ENCODE results near the gene KIF16B.
A peak's percentile ranks its signal among the peaks of the same experiment; 100 is the strongest.
"Not testable (repeated sequence)": the region's sequence is repeated elsewhere in the genome, so short reads cannot be mapped to it uniquely, and the experiment has no call there.

KIF16B gene

DNA sequence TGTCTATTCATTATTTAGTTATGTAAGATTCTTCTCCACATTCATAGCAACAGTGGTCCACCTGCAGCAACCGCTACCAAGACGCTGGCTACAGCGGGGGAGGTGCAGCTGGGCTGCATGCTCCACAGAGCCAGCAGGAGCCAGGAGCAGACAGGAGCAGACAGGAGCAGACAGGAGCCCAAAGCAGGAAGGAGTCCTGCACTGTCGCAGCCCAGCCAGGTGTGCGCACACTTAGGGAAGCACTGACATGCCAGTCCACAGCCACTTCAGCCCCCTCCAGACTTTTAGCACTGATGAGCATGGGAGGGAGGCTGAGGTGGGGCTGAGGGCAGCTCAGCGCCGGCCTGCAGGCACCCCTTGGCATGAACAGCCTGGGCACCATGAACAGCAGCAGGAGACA, 19.6 kb downstream of the KIF16B start:
- no peak for DNase-seq (ENCODE audit: low read depth, low spot score)

DNA sequence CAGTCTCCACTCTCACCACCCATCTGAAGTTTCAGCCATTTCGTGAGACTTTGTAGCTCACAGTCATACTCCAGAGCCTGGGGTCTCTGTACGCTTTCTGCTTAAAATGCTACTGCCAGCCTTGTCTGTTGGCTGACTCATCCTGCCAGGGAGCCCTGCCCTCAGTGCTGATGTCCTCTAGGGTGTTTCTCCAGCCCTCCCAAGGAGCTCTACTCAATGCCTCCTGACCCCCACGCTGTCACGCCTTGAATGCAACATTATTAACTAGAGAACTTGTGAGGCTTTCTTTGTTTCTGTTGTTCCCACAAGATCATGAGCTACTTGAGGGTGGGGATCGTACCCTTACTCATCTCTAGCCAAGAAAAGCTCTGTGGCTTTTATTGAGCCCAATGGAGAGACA, 20.1 kb downstream of the KIF16B start:
- DNase-seq (ENCODE audit: low read depth, low spot score): no peak

GRCh38 chr20:16552015-16552414, 21.2 kb downstream of the KIF16B start:
- DNase-seq (ENCODE audit: low read depth, low spot score): no peak

DNA sequence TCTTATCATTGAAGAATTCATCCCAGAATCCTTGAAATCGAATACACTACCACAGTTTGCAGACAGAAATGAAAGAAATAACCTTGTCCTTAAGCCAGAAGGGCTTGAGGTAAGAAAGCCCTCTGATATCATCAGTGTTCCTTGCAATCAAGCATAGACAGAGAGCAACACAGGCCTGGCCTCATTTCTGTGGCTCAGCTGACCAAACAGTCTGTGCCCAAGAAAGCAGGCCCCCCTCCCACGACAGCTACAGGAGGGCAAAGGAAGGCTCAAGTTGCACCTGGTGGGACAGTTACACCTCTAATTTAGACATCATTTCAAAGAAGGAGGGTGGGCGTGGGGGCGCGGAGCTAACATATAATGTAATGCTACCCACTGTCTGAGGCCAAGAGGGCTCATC, 21.6 kb downstream of the KIF16B start:
- no peak for DNase-seq (ENCODE audit: low read depth, low spot score)

DNA sequence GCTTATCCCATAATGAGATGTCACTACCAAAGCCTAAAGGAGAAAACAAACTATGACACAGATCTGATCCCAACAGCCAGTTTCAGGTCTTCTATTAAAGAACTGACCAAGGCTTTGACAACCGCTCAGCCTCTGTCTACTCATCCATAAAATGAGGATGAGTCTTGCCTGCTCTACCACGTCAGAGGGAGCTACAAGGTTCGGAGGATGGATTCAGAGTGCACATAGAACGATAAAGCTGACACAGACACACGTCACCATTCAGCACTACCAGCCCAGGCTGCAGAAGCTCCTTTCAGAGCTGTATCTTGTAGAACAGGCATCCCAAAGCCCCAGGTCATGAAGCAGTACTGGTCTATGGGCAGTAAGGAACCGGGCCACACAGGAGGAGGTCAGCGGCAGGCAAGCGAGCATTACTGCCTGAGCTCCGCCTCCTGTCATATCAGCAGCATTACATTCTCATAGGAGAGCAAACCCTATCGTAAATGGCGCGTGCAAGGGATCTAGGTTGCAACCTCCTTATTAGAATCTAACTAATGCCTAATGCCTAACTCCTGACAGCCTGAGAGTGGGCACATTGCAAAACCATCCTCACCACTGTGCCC, 25.1 kb downstream of the KIF16B start:
- DNase-seq (ENCODE audit: low read depth, low spot score): no peak

DNA sequence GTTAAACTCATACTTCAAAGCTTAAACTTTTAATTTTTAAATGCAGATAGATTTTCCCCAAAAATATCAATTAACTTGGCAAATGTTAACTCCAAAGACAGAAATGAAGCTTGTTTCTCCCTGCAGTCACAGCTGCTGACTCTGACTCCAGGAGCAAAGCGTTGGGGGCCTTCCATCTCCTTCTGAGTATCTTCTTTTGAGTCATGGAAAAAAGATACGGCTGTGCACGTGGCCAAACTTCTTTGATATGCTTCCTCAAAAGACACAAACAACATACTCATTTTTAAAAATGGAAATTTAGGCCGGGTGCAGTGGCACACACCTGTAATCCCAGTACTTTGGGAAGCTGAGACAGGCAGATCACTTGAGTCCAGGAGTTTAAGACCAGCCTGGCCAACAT, 28.3 kb downstream of the KIF16B start:
- DNase-seq (ENCODE audit: low read depth, low spot score): no peak

DNA sequence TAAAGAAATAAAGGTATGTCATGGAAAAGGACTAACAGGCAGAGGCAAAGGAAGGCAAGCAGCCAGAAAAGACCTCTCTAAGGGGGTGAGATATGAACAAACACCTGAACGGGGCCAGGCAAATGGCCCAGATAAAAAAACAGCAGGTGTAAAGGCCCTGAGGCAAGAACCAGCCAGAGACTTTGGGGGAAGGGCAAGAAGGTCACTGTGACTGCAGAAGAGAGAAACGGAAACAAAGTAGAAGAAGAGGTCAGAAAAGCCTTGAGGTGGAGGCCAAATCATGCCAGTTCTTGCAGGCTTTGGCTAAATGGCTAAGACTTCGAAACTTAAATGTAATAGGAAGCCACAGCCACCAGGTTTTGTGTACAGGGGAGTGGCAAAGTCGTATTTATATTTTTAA, 30.8 kb downstream of the KIF16B start:
- no peak for DNase-seq (ENCODE audit: low read depth, low spot score)

- DNase-seq (ENCODE audit: low read depth, low spot score): no peak
These were observed 31.4 kb downstream of the KIF16B start for GRCh38 chr20:16541878-16542277.

DNA sequence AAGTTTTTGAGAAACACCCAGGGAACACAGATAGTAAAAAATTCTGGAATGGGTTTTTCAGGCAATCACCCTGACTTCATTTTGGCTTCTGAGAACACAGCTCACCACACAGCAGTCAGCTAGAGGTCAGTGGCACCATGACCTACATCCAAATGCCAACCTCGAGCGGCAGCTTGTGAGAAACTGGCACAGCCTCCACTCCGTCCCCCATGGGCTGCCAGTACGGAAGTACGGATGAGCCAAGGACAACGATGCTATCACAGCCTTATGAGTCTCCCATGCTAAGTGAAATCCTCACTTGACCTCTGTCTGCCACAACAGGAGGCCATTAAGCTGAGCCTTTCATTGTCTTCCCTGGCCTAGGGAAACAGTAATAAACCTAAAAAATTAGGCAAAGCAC, 32.0 kb downstream of the KIF16B start:
- DNase-seq (ENCODE audit: low read depth, low spot score): no peak

DNA sequence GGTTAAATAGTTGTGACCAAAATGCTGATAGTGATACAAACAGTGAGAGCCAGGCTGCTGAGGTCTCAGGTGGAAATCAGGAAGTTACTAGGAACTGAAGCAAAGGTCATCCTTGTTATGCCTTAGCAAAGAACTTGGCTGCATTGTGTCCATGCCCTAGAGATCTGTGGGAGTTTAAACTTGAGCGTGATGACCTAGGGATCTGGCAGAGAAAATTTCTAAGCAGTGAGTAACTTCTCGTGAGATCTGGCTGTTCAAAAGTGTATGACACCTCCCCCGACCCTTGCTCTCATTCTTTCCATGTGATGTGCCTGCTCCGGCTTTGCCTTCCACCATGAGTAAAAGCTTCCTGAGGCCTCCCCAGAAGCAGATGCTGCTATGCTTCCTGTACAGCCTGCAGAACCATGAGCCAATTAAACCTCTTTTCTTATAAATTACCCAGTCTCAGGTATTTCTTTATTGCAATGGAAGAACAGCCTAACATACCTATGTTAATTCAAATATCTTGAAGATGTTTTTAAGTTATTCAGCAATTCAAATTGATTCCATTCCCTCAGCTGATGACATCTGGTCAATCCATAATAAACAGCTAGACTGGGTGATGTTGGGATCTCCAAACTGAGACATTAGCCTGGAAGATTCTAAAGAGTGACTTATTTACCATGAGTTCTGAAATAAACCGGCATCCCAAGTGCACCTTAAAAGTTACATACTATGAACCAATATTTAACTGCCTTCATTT, 33.8 kb downstream of the KIF16B start:
- DNase-seq (ENCODE audit: low read depth, low spot score): no peak

DNA sequence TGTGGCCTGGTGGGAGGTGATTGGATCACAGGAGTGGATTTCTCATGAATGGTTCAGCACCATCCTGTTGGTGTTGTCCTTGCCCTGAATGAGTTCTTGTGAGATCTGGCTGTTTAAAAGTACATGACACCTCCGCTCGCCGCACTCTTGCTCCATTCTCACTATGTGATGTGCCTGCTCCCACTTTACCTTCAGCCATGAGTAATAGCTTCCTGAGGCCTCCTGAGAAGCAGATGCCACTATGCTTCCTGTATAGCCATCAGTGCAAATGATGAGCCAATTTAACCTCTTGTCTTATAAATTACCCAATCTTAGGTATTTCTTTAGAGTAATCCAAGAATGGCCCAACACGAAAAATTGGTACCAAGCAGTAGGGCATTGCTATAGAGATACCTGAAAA, 34.5 kb downstream of the KIF16B start:
- DNase-seq (ENCODE audit: low read depth, low spot score): no peak

- DNase-seq (ENCODE audit: low read depth, low spot score): no peak
These were observed 35.3 kb downstream of the KIF16B start for GRCh38 chr20:16537918-16538317.

DNA sequence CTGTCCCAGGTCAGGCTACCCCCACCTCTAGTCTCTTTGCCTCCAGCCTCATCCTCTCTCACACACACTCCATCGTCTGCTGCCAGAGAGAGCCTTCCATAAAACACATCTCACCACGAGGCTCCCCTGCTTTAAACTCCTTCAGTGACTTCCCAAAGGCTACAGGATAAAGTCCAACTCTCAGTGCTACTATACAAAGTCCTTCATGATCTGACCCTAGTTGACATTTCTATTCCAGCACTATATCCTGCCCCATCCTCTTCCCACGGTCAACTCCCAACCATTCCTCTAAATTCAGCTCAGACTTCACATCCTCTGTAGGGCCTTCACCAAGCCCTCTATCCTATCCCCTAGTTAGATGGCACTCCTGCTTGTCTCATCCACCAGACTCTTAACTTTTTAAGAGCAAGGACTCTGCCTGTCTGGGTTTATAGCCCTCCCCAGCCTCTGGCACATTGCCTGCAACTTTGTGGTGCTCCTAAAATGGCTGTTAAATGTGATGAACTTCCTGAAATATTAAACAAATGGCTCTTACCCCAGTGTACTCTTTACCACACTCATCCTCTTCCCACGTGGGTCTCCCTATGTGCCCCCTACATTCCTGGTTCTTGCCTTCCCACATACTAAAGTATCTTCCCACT, 36.1 kb downstream of the KIF16B start:
- no peak for DNase-seq (ENCODE audit: low read depth, low spot score)

- DNase-seq (ENCODE audit: low read depth, low spot score): no peak
These were observed 38.0 kb downstream of the KIF16B start for GRCh38 chr20:16535277-16535676.

DNA sequence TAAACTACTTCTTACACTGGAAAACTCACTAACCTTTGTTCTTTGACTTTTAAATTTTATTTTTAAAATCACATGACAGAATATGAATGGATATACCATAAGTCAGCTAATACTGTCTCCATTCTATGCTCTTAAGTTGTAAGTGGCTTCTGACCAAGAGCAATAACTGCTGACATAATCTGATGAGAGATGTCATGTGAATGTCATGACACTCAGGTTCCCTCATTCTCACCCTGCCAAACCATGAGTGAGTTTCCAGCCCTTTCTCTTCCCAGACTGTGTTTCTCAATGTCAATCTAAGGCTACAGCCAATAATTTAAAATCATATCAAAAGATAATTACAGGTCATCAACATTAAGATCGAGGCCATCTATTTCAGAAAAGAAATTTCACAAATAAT, 39.7 kb downstream of the KIF16B start:
- DNase-seq (ENCODE audit: low read depth, low spot score): no peak

GRCh38 chr20:16531485-16531884, 41.8 kb downstream of the KIF16B start:
- no peak for DNase-seq (ENCODE audit: low read depth, low spot score)

DNA sequence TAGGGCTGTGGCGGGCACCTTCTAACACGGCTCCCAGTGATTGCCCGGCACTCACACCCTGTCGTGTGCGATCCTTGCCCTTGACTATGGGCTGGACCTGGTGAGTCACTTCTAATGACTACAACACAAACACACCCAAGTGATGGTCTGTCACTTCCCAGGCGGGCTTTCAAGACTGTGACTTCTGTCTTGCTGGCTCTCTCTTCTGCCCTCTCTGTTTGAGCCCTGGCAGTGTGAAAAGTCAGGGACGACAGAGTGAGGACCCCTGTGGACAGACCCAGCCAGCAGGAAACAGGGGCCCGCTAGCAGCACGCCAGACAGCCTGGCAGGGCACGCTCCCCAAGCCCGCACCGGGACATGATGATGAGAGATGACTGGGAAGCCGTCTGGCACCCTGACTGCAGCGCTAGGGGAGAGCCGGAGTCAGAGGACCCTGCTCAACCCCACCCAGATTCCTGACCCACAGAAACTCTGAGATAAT, 43.0 kb downstream of the KIF16B start:
- DNase-seq (ENCODE audit: low read depth, low spot score): peak; percentile 20

- DNase-seq (ENCODE audit: low read depth, low spot score): peak; percentile 79
These were observed 45.2 kb downstream of the KIF16B start for GRCh38 chr20:16528078-16528477.

DNA sequence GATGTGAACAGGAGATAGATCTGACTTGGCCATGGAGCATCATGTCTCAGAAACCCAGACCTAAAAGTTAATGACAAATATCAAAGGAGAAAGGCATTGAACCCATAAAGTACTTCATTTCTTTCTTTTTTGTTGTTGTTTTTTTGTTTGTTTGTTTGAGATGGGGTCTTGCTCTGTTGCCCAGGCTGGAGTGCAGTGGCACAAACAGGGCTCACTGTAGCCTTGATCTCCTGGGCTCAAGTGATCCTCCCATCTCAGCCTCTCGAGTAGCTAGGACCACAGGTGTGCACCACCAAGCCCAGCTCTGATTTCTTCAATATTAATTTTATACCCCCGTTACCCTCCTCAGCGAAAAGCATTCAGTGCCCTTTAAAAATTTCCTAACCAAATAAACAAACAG, 45.8 kb downstream of the KIF16B start:
- DNase-seq (ENCODE audit: low read depth, low spot score): no peak

- no peak for DNase-seq (ENCODE audit: low read depth, low spot score)
These were observed 46.5 kb downstream of the KIF16B start for GRCh38 chr20:16526433-16527380.

GRCh38 chr20:16522651-16523050, 50.6 kb downstream of the KIF16B start:
- DNase-seq (ENCODE audit: low read depth, low spot score): not testable (repeated sequence)

- DNase-seq (ENCODE audit: low read depth, low spot score): peak; percentile 43
These were observed 53.1 kb downstream of the KIF16B start for GRCh38 chr20:16520154-16520553.
